GM12891 (cell line): ENCODE results near the gene XRCC3.

Source experiments
- PAX5 ChIP-seq: IDR thresholded peaks from 2 replicates; pipeline ENCODE4 v1.6.1; 2011; ENCODE audit warnings: low read length, moderate library complexity, mild to moderate bottlenecking; ENCODE audit not compliant: insufficient read depth, severe bottlenecking
- POLR2A ChIP-seq: IDR thresholded peaks from 2 replicates; pipeline ENCODE4 v1.6.1; 2011; ENCODE audit warnings: low read depth, low read length, control low read depth
- POLR2AphosphoS5 ChIP-seq: IDR thresholded peaks from 2 replicates; pipeline ENCODE4 v1.6.1; 2011; ENCODE audit warnings: low read depth, low read length, control low read depth
- SPI1 ChIP-seq: IDR thresholded peaks from 2 replicates; pipeline ENCODE4 v1.6.1; 2011; ENCODE audit warnings: low read depth, low read length, control low read depth
- TAF1 ChIP-seq: IDR thresholded peaks from 2 replicates; pipeline ENCODE4 v1.6.1; 2011; ENCODE audit warnings: low read depth, low read length, control low read depth

DNA sequence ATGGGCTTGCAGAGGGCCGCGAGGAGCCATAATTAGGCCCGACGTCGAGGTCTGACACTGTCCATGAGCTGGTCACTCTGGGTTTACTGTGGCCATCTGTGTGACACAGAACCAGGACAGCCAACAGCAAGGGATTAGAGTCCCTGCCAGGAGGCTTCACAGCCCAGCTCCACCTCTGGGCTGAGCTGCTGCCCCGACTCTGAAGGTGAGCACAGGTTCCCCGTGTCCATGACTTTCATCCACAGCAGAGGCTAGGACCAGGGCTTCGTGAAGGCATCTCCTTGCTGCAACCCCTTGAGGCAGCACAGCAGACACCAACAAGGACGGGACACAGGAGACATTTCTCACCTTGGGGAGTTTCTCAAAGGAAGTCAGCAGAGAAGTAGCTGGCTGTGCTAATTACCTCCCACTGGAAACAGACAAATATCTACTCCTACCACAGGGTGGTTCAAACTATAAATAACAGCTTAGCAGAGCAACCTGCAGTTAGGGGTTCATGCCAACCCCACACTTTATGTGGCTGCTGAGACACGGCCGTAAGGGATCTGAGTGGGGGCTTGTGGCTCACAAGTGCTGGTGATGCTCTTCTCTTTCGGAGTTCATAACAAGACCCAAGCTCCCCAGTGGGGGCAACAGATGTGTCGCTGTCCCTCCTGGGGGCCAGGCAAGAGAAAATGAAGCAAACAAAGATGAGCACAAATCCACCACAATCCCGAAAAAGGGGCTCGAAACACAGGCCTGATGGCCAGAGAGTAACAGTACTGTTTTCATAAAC lies 29.6 kb upstream of the XRCC3 start:
- no peak for TF ChIP-seq POLR2AphosphoS5
- TF ChIP-seq TAF1 = no peak
- TF ChIP-seq POLR2A = no peak
- no peak for TF ChIP-seq SPI1
- no peak for TF ChIP-seq PAX5
